GM19351 (cell line): ENCODE results near the gene ATP8A1.
"Not testable (repeated sequence)": the region's sequence is repeated elsewhere in the genome, so short reads cannot be mapped to it uniquely, and the experiment has no call there.

Experiments
- ATAC-seq: cut with Tn5 transposase; IDR thresholded peaks from one replicate; pipeline ENCODE4 v1.9.1; 2021; ENCODE audit warnings: mild to moderate bottlenecking, moderate library complexity; ENCODE audit not compliant: unreplicated experiment

Gene ATP8A1

DNA sequence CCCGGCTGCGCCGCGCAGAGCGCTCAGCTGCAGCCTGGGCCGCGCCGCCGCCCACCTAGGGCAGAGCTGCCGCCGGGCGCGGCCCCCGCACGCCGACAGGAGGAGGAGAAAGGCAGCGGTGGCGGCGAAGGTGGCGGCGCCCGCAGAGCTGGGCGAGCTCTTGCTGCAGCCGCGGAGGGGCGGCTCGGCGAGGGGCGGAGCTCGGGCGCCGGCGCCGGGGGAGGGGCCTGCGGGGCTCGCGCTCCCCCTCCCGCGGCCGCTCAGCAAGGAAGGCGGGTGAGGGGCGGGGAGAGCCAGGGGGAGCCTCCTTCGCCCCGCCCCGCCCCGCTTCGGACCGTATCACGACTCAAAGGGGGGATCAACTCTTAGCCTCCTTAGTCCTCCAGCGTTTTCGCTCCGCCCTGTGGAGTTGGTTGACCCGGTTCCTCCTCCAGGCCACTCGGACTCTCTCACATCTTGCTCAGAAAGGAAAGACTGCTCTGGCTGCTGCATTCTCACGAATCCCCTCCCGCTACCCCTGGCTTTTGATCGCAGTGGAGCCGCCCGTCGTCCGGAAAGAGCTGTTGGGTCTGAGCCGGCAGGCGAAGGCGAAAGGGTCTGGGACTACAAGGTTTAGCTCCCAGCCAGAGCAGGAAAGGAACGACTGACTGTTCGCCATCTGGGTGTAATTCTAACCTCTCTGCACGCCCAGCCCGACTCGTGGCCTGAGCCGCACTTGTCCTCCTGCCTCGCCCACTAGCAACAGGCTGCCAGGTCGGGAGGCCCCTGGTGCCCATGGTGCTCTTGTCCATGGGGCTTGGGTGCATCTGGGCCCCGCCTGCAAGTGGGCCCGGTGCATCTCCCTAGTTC is at the start of gene ATP8A1:
TSS of gene ATP8A1 (minus strand) at position 162 of the 849 bp plus-strand sequence. CDS start 232 bp downstream, outside the sequence.
- ATAC-seq = peak; percentile 64

DNA sequence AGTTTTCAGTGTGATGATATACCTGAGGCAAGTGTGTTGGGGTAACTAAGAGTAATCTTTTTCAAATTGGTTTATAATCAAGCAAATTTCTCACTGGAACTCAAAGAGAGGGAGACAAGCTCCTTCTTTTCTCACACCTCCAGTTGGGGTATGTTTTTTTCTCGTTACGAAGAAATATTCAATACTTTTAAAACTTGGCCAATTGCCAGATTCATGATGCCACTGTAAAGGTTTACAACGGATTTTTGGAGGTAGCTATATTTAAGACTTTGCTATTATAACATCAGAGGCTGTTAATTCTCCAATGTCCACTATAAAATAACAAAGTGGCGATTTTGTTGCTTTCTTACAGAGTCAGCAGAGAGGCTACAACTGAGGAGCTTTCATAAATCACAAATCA is 49.2 kb upstream of the ATP8A1 start:
- no peak for ATAC-seq

DNA sequence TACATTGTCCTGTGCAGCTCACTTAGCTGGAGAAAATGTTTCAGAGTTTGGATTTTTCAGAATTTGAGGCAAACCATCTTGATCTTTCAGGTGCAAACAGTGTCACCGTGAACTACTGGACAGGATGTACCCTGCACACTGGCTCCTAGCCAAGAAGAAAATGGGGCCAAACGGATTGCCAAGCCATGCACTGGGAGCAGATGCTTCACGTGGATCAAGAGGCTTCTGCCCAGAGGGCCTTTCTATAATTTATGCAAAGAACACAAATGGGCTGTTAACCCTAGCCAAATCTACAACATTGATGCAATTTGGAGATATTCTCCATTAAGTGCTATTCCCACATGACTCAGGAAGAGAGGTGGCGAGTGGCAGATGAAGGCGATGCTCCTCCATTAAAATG is 46.9 kb upstream of the ATP8A1 start:
- ATAC-seq = no peak

DNA sequence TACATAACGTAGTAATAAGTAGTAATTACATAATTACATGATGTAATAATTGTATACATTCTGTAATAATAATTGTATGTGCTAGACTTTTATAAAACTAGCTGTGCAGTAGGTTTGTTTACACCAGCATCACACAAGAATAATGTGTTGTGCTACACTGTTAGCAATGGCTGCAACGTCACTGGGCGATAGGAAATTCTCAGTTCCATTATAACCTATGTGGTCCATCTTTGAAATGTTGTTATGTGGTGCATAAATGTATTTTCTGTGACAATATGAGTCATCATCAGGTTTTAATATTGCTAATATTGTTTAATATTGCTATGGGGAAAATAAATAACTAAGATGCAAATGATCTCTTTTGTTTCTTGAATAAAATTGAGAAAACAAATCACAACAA is 46.0 kb upstream of the ATP8A1 start:
- ATAC-seq = peak; percentile 69

DNA sequence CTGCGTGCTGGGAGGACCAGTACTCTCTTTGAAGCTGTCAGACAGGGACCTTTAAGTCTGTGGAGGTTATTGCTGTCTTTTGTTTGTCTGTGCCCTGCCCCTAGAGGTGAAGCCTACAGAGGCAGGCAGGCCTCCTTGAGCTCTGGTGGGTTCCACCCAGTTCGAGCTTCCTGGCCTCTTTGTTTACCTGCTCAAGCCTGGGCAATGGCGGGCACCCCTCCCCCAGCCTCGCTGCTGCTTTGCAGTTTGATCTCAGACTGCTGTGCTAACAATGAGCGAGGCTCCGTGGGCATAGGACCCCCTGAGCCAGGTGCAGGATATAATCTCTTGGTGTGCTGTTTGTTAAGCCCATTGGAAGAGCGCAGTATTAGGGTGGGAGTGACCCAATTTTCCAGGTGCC is 44.9 kb upstream of the ATP8A1 start:
- not testable (repeated sequence) for ATAC-seq

DNA sequence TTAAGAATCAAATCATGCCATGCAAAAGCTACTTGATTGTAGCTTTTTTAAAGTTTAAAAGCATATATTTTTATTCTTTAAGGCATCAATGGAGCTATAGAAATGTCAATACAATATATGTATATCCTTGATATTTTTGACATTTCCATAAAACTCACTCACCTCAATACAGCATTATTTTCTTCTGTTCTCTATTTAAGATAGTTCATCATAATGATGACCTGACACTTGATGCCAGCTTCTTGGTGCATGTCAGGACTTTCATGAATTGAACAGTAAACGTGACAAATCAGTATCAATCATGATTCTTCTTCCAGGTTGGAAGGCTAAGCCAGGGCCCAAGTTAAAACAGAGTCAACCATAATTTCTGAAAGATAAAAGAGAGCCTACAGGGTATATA is 33.6 kb upstream of the ATP8A1 start:
- no peak for ATAC-seq

DNA sequence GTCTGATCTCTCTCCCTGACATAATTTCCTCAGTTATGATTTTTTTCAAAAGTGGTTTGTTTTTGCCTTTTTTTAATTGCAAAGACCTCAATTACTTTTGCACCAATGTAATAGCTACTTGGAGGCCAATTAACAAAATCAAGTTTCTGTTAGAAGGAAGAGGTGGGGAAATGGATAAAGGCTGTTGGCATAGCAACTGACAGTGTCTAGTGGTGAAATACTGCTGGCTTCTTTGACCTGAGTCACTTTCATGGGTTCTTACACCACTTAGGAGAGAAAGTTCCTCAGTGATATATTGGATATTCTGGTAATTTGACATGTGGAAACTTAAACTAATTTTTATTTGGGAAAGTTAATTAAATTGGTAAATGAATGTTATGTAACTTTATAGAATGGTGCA is 26.5 kb upstream of the ATP8A1 start:
- ATAC-seq = no peak

DNA sequence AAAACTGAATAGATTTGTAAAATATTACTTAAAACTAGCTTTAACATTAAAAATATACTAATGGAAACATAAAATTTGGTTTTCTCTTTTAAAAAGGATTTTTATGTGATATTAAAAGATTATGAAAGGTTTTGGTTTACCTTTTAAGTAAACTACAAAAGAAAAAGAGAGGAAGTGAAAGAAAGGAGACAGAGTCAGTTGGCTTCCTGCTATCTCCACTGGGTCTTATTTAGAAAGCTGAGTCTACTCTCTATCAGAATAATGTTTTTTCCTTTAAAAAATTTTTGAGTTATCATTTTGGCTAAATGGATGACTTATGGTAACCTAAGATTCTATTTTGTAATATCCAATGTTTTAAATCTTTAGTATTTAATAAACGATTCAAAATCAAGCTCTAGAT is 21.6 kb upstream of the ATP8A1 start:
- peak; percentile 74 for ATAC-seq

DNA sequence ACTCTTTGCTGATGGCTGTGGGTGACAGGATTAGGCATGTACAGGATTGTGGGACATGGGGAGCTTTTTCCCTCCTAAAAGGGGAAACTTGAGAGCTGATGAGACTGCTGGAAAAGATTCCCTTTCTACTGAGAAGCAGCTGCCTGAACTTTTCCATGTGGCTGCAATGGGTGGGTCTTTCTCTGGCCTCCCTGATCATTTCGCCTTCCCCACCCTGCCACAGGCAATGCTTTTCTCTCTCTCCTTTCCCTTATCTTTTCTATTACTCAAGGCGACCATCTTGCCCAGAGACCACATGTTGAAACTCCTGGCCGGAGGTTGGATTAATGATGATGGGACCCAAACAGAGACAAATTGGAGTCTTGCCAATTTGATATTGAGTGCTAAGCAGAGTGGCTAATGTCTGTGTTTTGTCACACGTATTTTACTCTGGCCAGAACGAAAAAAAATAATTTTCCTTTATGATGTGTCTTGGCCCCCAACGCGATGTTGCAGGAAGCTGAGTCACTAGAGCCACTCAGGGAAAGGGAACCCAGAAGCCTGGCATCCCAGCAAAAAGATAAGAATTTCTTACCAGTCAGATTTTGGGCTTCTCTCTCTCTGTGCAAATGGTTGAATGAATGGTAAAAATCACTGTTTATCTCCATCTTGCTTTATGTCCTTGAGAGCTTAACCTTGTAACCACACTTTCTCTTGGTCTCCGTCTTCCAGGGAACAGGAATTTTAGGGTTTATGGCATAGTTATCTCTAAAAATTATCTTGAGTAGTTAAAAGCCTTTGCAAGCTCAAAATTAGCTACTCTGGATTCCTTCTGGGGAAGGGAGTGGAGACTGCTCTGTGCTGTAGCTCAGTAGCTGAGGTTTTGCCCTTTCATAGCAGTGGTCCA is 19.4 kb upstream of the ATP8A1 start:
- no peak for ATAC-seq

DNA sequence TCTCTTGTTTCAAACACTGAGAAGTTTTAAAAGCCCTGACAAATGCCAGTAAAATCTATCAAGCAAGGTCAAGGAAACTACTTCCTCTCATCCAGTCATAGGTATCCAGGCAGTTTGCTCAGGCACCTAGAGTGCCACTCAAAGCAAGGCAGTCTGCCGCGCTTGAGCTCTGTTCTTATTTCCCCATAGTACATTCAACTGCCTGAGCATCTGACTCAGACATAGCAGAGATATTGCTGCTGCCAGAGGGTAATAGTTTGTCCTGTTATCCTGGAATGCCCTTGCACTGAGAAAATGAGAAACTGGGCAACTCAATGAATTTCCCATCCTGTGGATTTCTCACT is 16.1 kb upstream of the ATP8A1 start:
- no peak for ATAC-seq

DNA sequence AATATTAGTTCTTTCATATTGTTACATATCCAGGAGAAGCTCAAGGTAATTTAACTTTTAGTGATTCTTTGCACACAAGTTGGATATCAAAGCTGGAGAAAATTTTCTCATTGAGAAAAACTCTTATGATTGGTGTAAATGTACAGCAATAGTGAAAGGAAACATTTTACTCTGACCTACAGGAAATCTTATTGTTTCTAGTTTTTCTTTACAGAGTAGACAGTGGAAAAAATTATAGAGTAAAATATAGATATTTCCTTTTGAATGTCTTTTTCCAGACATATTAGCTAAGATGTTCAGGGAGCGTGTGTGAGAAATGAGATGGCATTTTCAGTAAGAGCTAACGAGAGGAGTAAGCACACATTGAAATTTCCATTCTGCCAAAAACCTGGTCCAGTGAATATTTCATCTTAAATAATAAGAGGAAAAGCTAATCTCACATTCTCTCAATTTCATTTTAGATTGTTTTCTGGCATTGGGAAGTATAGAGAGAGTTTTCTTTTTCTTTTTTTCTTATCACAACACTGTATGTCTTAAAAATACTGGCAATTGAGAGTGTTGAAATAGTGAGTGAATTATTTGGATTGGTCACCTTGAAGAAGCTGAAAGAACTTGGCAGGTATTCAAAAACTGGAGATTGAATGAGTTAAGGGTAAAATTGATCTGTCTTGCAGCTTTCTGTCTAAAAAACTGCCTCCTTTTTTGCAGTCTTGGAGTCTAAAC is 15.6 kb upstream of the ATP8A1 start:
- no peak for ATAC-seq

DNA sequence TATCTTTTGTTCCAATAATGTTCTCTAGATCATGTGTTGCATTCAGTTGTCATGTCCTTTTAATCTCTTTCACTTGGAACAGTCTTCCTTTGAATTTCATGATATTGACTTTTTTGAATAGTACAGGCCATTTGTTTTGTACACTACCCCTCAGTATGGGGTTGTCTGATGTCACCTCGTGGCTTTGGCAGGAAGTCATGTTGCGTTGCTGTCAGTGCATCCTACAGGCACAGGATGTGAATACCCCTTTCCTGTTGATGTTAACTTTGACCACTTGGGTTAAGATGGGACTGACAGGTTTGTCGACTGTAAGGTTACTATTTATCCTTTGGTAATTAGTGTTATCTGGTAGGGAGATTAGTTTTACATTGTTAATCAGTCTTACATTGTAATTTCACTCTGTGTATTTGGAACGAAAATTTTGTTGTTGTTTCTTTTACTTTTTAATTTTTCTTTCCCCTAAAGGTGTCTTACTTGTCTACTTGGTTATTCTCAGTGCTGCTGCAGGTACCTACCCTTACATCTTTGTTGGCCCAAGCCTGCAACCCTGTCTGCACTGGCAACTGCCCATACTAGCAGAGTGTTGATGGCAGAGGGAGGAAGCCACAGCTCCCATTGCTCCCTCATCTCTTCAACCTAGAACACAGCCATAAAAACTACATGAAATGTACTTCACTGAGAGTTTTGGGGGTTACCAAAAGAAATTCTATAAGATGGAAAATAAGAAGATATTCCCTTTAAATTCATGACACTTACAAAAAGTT is 14.7 kb upstream of the ATP8A1 start:
- peak; percentile 80 for ATAC-seq

DNA sequence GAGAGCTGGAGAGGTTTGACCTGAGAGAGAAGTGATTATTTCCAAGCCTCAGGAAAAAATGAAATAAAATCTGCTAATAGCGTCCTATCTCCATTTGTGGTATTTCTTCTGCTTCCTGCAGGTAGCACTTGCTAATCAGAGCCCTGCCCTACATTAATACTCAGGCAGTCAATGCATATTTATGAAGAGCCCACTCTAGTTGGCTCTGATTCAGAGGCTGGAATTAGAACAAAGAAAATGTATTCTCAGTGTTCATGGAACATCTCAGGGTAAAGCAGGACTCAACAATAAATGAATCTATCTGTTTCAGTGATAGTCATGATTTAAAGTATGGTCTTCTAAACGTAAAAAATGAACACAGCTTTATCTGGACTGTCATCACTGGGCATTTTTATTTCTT is 1.4 kb upstream of the ATP8A1 start:
- ATAC-seq = no peak

DNA sequence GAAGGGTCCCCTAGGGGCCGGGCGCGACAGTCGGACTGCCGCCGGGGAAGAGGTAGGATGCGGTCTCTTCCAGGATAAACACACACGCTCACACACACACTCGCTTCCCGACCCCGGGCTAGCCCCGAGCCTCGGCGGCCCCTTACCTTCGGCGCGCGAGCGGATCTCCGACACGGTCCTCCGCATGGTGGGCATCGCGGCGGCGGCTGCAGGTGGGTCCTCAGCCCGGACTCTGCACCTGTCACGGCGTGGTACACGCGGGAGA is 294 bp downstream of the ATP8A1 start:
- no peak for ATAC-seq

DNA sequence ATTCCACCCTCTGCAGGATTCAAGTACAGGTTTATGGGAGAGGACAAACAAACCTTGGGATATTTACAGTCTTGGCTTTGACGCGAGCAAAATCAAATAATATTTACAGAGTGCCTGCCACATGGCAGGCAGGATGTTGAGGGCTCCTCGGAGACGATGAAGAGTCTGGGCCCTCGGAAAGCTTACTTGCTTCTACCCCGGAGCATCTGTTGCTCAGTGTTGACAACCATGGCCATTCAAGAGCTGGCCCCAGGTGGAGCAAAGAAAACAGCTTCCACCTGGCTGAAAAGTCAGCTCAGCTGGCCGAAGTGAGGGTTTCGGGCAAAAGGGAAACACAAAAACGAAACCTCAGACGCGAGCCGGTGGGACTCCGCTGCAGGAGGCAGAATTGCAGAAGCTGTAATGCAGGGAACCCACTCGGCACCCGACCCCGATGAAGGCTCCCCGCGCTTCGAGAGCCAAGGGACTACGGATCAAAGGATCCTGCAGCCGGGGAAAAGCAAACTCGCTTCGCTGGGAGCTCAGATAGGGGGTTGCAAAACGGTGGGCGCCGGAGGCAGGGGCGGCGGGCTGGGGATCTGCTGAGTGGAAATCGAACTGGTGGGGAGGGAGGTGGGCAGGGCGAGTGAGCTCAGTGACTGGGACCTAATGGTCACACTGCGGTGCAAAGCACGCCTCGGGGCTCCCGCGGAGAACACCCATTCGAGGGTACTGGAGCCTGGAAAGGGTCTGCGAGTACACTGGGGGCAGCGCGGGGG is 805 bp downstream of the ATP8A1 start:
- ATAC-seq = peak; percentile 19

DNA sequence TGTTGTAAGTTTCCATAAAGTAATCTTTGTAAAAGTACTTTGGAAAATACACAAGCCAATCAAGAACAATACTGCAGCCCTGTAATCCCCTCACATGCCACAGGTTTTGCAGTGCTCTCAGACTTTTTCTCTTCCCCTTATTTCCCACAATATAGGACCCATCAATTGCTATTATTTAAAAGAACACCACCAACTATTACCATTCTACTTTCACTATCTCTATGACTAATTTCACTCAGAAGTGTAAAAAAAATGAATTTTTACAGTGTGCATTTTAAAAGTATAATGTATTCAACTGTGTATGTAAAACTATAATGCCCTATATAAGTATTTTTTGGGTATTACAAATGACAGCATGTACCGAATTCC is 1.7 kb downstream of the ATP8A1 start:
- no peak for ATAC-seq

DNA sequence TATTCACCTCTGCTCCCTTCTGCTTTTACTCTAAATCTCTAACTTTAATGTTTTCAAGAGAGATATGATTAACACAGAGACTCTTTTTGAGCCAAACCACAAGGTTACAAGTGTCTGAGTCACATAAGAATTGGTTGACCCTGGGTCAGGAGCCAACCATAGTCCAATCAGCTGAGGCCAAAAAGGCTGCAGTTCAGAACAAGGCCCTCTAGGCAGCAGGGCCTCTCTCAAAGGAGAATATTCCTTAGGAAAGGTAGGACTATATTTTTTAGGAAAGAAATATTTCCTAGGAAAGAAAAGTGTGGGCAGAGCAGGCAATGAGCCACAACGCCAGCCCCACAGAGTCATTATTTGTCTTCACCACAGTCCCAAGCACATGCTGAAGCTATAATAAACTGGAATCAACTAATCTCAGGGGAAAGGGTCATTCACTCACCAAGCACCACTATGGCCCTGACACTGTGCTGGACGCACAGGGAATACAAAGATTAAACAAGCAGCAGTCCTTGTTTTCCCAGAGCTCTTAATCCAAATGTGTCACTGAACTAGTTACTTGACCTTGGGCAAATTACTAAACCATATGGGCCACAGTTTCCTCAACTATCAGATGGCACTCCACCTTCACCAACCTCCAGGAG is 2.2 kb downstream of the ATP8A1 start:
- peak; percentile 27 for ATAC-seq

DNA sequence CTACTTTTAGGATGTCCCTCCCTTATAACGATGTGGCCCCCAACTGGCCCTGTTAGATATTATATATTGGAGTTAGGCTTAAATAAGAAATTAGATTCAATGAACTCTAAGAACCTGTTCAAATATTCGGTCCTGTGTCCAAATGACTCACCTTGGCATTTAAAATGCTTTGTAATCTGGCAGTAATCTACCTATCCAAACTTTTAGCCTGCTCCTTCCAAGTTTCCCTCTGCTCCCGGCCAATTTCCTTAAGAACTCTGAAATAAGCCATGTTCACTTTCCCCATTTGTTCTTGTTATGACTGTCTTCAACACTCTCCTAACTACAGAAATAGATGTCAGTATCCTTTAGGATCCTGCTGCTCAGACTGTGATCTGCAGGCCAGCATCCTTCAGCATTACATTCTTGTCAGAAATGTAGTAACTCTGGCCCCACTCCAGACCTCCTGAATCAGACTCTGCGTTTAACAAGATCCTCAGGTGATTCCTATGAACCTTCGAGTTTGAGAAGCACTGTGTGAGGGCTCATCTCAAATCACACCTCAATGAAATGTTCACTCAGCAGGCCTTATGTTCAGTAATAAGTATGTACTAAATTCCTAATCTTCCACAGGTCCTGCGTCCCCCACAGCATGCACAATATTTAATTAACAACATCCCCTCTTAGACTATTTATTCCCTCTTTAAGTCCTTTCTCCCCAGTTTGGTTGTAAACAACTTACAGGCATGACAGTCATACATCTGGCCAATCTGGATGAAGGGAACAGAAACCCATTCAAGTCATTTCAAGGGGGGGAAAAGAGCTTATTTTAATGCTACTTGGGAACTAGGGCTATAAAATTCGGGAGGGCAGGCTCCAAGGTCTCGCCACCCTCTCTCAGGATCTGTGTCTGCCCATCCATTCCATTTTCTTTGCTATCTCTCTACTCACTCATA is 3.0 kb downstream of the ATP8A1 start:
- ATAC-seq = no peak
